Natural killer cell (primary cell): Measurements from ENCODE around the gene WDR3. TPM values are rescaled to one million over a fixed set of nuclear protein-coding genes. Genes with fewer than 3 reads are reported as not detected.

ENCODE experiments used
- ATAC-seq, 3 donors: fragments of 150-1000 bp in 2 of 3; fragments of 200-7000 bp in 1 of 3; cut with Tn5 transposase; 1 replicate in 1 of 3; 2 replicates in 2 of 3; pipeline ENCODE4 v1.10.0; 2021; ENCODE audit warnings: mild to moderate bottlenecking in 2 of 3, moderate library complexity in 2 of 3
- DNase-seq, 2 donors: peaks; one replicate each; pipeline versions ENCODE4 v3.0.0 to v3.0.0-alpha.2; 2013 to 2021; ENCODE audit warnings: mixed read lengths in 1 of 2
- H3K27ac ChIP-seq: one replicate; pipeline ENCODE4 v1.5.1; 2013; ENCODE audit warnings: mild to moderate bottlenecking, low read length
- H3K27me3 ChIP-seq: one replicate; pipeline ENCODE4 v1.6.1; 2013; ENCODE audit warnings: low read length; ENCODE audit not compliant: control insufficient read depth, insufficient read depth
- H3K36me3 ChIP-seq: one replicate; pipeline ENCODE4 v1.6.1; 2013; ENCODE audit warnings: low read length; ENCODE audit not compliant: control insufficient read depth, insufficient read depth
- H3K4me1 ChIP-seq: one replicate; pipeline ENCODE4 v1.6.1; 2013; ENCODE audit warnings: low read length; ENCODE audit not compliant: control insufficient read depth, insufficient read depth
- H3K4me3 ChIP-seq: one replicate; pipeline ENCODE4 v1.5.1; 2013; ENCODE audit warnings: low read length
- H3K9me3 ChIP-seq: one replicate; pipeline ENCODE4 v1.6.1; 2013; ENCODE audit warnings: low read length; ENCODE audit not compliant: control insufficient read depth, insufficient read depth
- H3K27ac Mint-ChIP-seq, 2 donors: one replicate each; pipeline ENCODE4 v1.8.0; 2022; ENCODE audit warnings: mild to moderate bottlenecking in 2 of 2, mixed read lengths in 2 of 2, moderate library complexity in 1 of 2
- H3K27me3 Mint-ChIP-seq, 2 donors: one replicate each; pipeline ENCODE4 v1.8.0; 2022; ENCODE audit warnings: low read depth in 2 of 2, mixed read lengths in 2 of 2
- H3K36me3 Mint-ChIP-seq: one replicate; pipeline ENCODE4 v1.8.0; 2022; ENCODE audit warnings: mixed read lengths
- H3K4me1 Mint-ChIP-seq, 2 donors: one replicate each; pipeline ENCODE4 v1.8.0; 2022; ENCODE audit warnings: mixed read lengths in 2 of 2
- H3K4me3 Mint-ChIP-seq: one replicate; pipeline ENCODE4 v1.8.0; 2022; ENCODE audit warnings: mild to moderate bottlenecking, moderate library complexity, mixed read lengths
- H3K9me3 Mint-ChIP-seq, 2 donors: one replicate each; pipeline ENCODE4 v1.8.0; 2022; ENCODE audit warnings: mixed read lengths in 2 of 2
- WGBS: methylation state at CpG from one replicate; pipeline ENCODE4 v1.1.7; 2013; ENCODE audit warnings: missing lambda C conversion rate; ENCODE audit not compliant: insufficient coverage; 5-methylcytosine and 5-hydroxymethylcytosine counted together
- intact Hi-C: fragments of 100-400 bp; cut with micrococcal nuclease; formaldehyde crosslinking; loops from one replicate; pipeline ENCODE4 v1.14.2; 2022
- total RNA-seq, 4 donors: library from RNA; stranded (reverse); fragments of 120-200 nt in 1 of 4; gene quantifications; one replicate each; pipeline versions ENCODE4 v1.2.3 to v1.2.4, GENCODE V29; 2013 to 2022
- TF ChIP-seq, protein P1 (sequence below): fragments of 200-600 bp; IDR thresholded peaks from one replicate; pipeline ENCODE4 v1.8.0; 2022; ENCODE audit warnings: antibody characterized with exemption

Gene WDR3
- total RNA-seq, 3 donors from 2014 or later (not counting 1 experiment from before 2014, with no cell fraction given), result 7.2 to 13.0 (median 8.3) TPM

GRCh38 chr1:117890452-117890851 is 39.1 kb upstream of the WDR3 start:
- no peak overlapping the region for H3K27ac ChIP-seq
- intact Hi-C loops, result no loop called here
- H3K4me3 Mint-ChIP-seq, result no peak overlapping the region
- ATAC-seq (no peak), DNase-seq (no peak)
- H3K27me3 Mint-ChIP-seq, result no peaks in the 10 kb centered on the region
- no peak overlapping the region for H3K27ac Mint-ChIP-seq
- H3K4me3 ChIP-seq, result no peak overlapping the region
- no peaks in the 10 kb centered on the region for H3K9me3 Mint-ChIP-seq
- TF ChIP-seq, protein P1, sequence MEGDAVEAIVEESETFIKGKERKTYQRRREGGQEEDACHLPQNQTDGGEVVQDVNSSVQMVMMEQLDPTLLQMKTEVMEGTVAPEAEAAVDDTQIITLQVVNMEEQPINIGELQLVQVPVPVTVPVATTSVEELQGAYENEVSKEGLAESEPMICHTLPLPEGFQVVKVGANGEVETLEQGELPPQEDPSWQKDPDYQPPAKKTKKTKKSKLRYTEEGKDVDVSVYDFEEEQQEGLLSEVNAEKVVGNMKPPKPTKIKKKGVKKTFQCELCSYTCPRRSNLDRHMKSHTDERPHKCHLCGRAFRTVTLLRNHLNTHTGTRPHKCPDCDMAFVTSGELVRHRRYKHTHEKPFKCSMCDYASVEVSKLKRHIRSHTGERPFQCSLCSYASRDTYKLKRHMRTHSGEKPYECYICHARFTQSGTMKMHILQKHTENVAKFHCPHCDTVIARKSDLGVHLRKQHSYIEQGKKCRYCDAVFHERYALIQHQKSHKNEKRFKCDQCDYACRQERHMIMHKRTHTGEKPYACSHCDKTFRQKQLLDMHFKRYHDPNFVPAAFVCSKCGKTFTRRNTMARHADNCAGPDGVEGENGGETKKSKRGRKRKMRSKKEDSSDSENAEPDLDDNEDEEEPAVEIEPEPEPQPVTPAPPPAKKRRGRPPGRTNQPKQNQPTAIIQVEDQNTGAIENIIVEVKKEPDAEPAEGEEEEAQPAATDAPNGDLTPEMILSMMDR, result no peak
- no peaks in the 10 kb centered on the region for H3K9me3 ChIP-seq
- no peaks in the 10 kb centered on the region for H3K27me3 ChIP-seq
- peaks cover 0 to 6% of the 10 kb centered on the region in 2 donors for H3K4me1 Mint-ChIP-seq
- H3K36me3 ChIP-seq, result peaks cover 16% of the 10 kb centered on the region
- peaks cover 9% of the 10 kb centered on the region for H3K36me3 Mint-ChIP-seq
- H3K4me1 ChIP-seq, result no peaks in the 10 kb centered on the region
- WGBS, result no CpG with 5 or more reads among the region's 2 CpGs

- no peak overlapping the region for H3K4me3 ChIP-seq
- no peak overlapping the region for H3K27ac ChIP-seq
- TF ChIP-seq, protein P1, result no peak
- no peaks in the 10 kb centered on the region for H3K9me3 ChIP-seq
- Mint-ChIP-seq H3K4me1 (peaks cover 0 to 5% of the 10 kb centered on the region in 2 donors), H3K9me3 (no peaks in the 10 kb centered on the region), H3K27ac (no peak overlapping the region), H3K27me3 (no peaks in the 10 kb centered on the region), H3K4me3 (no peak overlapping the region), H3K36me3 (peaks cover 6% of the 10 kb centered on the region)
- H3K4me1 ChIP-seq, result no peaks in the 10 kb centered on the region
- DNase-seq (no peak), ATAC-seq (no peak)
- intact Hi-C loops, result no loop called here
- H3K27me3 ChIP-seq, result no peaks in the 10 kb centered on the region
- 100% methylated on average over 1 of the region's 2 CpGs for WGBS
- H3K36me3 ChIP-seq, result peaks cover 25% of the 10 kb centered on the region
These were observed 37.0 kb upstream of the WDR3 start for GRCh38 chr1:117892512-117892911.

DNA sequence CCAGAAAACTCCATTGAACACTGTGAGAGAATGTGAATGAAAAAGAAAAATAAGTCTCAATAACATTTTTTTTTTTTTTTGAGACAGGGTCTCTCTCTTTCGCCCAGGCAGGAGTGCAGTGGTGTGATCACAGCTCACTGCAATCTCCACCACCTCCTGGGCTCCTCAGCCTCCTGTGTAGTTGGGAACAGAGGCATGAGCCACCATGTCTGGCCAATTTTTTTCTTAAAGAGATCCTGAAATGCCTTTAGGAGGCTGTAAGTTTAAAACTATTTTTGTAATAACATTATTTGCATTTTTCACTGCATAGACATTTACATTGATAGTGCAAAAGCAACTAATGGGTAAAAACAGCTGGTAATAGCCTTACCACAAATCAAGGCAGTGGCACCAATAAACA is 35.5 kb upstream of the WDR3 start:
- no peak overlapping the region for H3K4me3 ChIP-seq
- peaks cover 38% of the 10 kb centered on the region for H3K36me3 ChIP-seq
- 86% methylated on average over 1 of the region's 1 CpG for WGBS
- Mint-ChIP-seq H3K9me3 (no peaks in the 10 kb centered on the region), H3K27me3 (no peaks in the 10 kb centered on the region), H3K36me3 (peaks cover 6% of the 10 kb centered on the region), H3K4me3 (no peak overlapping the region), H3K4me1 (peaks cover 0 to 5% of the 10 kb centered on the region in 2 donors), H3K27ac (no peak overlapping the region)
- ATAC-seq (no peak), DNase-seq (no peak)
- no peak overlapping the region for H3K27ac ChIP-seq
- H3K27me3 ChIP-seq, result no peaks in the 10 kb centered on the region
- intact Hi-C loops, result no loop called here
- TF ChIP-seq, protein P1, result no peak
- no peaks in the 10 kb centered on the region for H3K4me1 ChIP-seq
- H3K9me3 ChIP-seq, result no peaks in the 10 kb centered on the region

DNA sequence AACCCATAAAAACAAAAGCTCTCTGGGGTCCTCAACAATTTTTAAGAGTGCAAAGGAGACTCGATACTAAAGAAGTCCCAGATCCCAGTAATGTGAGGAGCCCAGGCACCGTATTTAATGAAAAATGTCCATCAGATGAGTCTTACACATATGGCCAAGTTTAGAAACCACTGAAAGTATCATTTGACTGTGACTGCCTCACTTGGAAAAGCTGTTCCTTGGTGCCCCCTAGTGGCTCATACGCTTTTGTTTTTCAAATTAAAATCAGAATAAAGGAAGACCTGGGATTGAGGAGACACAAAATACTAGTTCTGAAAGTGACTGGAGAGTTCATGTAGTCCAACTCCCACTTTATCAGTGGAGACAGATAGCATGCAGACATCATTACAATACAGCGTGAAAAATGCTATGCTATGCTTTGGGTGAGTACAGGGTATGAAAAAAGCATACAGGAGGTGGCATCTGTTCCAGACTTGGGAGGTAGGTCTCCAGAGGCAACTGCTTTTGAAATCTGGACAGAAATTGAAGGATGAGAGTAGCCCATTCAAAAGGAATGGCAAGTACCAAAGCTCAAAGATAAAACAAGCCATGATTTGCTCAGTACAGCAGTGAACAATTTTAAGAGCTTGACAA is 33.9 kb upstream of the WDR3 start:
- Histone ChIP-seq H3K27me3 (no peaks in the 10 kb centered on the region), H3K4me1 (no peaks in the 10 kb centered on the region), H3K4me3 (no peak overlapping the region), H3K27ac (no peak overlapping the region), H3K9me3 (no peaks in the 10 kb centered on the region), H3K36me3 (peaks cover 39% of the 10 kb centered on the region)
- intact Hi-C loops, result loop anchor here (1.0 kb wide), 1 partner anchor 383 kb away; no protein-coding TSS in a partner anchor
- WGBS, result 40% methylated on average over 4 of the region's 4 CpGs
- H3K9me3 Mint-ChIP-seq, result no peaks in the 10 kb centered on the region
- H3K36me3 Mint-ChIP-seq, result peaks cover 6% of the 10 kb centered on the region
- DNase-seq (peak; percentile 19 to 74), ATAC-seq (peak; percentile 53 to 61 (median 60))
- H3K27me3 Mint-ChIP-seq, result no peaks in the 10 kb centered on the region
- no peak overlapping the region for H3K4me3 Mint-ChIP-seq
- H3K4me1 Mint-ChIP-seq, result peaks cover 0 to 5% of the 10 kb centered on the region in 2 donors
- H3K27ac Mint-ChIP-seq, result peak overlapping the region; percentile 33 to 52
- TF ChIP-seq, protein P1, result peak; percentile 85
